ENCODE results near the gene ZNF524.

The ZNF524 gene

DNA sequence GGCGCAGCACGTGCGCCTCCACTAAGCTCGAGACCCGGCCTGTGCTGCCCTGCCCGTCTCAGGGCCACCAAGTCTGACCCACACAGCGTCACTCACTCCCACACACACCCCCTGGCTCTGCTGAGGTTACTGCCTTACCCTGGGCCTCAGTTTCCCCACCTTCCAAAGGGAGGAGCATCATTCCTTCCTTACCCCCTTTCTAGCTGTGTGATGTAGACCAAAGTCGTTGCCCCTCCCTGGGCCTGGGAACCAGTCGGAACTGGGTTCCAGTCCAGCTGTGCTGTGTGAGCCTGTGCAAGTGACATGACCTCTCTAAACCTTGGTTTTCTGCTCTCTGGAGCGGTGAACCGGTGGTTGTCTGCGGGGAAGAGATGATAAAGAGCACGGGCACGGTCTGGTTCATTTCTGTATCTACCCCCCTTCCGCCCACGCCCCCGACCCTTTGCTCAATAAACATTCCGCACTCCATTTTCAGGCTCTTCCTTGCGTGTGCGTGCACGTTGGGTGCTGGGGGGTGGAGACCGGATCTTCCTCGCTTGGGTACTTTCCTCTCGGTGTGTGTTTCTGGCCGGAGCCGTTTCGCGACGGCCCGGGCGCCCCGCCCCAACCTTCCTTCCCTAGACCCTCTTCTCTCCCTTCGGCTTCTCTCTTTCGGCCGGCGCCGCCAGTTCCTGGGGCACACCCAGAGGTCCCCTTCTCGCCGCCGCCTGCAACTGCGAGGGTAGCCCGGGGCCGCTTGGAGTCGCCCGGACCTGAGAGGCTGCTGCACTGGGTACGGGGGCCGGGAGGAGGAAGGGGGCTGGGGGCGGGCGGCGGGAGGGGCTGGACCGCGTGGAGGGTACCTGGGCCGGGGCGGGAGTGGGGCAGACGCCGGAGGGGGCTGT is 43.2 kb downstream of the ZNF524 start, which contains the start of gene ZNF581:
TSS of gene ZNF581 (plus strand) at position 647 of the 884 bp plus-strand sequence. CDS start 923 bp downstream, outside the sequence.
- no peak for DNase-seq (ENCODE audit: low read depth)

- no peak for DNase-seq (ENCODE audit: low read depth)
Measured at GRCh38 chr19:55643887-55644176, 43.7 kb downstream of the ZNF524 start.

- no peak for DNase-seq (ENCODE audit: low read depth)
Measured at GRCh38 chr19:55644191-55644833, 44.2 kb downstream of the ZNF524 start.

DNA sequence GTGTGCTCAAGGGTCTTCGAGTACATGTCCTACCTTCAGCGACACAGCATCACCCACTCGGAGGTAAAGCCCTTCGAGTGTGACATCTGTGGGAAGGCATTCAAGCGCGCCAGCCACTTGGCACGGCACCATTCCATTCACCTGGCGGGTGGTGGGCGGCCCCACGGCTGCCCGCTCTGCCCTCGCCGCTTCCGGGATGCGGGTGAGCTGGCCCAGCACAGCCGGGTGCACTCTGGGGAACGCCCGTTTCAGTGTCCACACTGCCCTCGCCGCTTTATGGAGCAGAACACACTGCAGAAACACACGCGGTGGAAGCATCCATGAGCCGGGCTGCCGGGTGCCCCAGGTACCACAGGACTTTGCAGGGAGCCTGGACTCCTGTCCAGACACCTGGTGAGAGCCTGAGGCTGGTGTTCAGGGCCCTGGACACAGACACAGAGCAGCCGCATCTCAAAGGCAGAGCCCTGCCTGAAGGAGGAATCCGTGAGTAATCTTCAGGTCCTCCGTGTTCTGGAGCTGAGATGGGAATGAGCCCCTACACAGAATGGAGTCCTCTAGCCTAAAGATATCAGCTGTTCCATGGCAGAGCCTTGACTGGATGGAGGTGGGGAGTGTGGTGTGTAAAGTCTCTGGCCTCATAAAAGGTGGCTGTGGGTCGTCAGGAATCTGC is 44.9 kb downstream of the ZNF524 start:
- no peak for DNase-seq (ENCODE audit: low read depth)

- DNase-seq (ENCODE audit: low read depth) = no peak
Measured at GRCh38 chr19:55645512-55645881, 45.4 kb downstream of the ZNF524 start.

DNA sequence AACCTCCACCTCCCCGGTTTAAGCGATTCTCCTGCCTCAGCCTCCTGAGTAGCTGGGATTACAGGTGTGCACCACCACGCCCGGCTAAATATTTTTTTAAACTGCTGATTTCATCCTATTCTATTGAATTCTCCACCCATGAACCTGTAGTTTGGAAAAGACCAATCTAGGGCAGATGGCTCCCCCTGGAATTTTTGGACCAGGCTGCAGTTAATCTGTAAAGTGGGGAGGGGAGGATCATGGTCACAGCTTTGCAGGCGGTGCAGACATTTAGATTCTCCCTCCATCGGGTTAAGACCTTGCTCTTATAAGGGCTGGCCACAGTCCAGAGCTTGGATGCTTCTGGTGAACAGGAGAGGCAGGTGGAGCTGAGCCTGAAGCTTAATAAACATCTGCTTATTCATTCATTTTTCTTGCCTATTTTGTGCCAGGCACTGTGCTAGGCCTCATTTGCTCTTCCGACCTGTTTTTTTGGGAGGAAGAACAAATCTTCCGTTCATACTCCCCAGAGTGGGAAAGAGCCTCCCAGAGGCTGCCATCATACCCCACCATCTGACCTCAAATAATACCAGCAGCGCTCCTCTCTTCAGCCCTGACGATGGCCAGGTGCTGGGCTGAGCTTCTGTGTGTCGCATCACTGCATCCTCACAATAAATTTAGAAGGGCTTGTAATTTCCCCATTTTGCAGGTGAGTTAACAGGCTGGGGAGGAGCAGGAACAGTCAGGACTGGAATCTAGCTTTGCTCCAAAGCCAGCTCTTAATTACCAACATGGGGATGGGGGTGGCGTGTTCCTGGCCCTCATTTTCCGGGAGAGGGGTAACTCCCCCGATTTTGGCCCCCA is 47.0 kb downstream of the ZNF524 start:
- no peak for DNase-seq (ENCODE audit: low read depth)

GRCh38 chr19:55647732-55648584 is 47.9 kb downstream of the ZNF524 start, which contains the start of gene CCDC106:
CCDC106 (plus strand) TSS chr19:55648212; CDS start chr19:55649047, 835 bp downstream.
- no peak for DNase-seq (ENCODE audit: low read depth)

- DNase-seq (ENCODE audit: low read depth) = no peak
Measured at GRCh38 chr19:55648585-55649267, 48.6 kb downstream of the ZNF524 start.

DNA sequence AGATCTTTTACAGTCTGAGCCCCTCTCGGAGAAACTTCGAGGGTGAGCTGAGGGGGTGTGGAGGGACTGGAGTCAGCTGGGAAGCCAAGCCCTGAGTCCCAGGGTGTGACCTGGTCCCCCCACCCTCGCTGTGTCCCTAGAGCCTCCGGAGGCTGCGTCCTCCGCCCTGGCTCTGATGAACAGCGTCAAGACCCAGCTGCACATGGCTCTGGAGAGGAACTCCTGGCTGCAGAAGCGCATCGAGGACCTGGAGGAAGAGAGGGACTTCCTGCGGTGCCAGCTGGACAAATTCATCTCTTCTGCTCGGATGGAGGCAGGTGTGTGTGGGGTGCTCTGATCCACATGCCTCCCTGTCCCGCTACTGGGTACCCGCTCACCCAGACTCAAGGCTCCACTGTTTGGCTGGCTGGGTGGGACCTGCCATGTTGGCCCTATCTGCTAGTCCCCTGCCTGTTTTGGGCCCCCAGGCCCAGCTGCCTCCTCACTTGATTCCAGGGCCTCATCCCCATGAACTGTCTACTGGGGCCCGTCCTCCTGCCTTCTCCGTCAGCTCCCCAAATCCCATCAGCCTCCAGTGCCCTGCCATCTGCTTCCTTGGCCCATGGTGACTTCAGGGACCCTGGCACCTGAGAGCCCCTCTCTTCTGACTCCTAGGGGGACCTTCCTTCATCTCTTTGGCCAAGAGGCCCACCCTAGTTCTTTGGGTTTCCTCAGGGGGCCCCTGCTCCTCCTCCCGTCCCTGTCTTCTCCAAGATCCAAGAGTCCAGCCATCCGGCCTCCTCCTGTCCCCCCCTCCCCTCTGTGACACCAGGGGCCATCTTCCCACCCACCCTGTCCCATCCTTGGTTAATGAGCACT is 49.4 kb downstream of the ZNF524 start:
- DNase-seq (ENCODE audit: low read depth) = no peak

DNA sequence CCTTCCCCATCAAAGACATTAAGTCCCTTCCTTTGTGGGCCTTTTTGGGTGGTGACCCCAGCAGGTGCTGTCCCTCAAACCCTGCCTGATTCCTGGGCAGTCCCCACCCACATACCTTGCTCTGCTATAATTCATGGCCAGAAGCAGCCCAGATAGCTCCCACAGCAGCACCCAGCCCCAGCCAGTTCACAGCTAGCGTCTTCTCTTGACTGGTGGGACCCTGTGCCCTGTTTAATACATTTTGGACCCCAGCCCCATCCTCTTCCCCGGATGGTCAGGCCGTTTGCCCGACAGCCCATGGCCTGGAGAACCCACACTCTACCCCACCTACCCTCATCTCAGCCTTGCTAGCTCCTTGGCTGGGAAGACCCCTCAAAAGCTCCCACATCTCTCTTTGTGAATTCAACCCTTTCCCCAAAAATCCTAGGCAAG is 50.1 kb downstream of the ZNF524 start:
- DNase-seq (ENCODE audit: low read depth) = no peak

GRCh38 chr19:55650602-55651230 is 50.6 kb downstream of the ZNF524 start:
- DNase-seq (ENCODE audit: low read depth) = no peak

DNA sequence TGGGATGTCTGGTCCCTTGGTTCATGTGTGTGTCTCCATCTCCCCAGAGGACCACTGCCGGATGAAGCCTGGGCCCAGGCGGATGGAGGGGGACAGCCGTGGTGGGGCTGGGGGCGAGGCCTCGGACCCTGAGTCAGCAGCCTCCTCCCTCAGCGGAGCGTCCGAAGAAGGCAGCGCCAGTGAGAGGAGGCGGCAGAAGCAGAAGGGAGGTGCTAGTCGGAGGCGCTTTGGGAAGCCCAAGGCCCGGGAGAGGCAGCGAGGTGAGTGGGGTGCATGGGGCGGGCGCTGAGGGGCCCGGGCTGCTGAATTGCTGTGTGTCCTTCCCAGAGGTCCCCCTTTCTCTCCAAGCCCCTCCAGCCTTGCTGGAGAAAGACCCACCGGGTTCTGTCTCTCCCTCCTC is 51.1 kb downstream of the ZNF524 start:
- no peak for DNase-seq (ENCODE audit: low read depth)

DNA sequence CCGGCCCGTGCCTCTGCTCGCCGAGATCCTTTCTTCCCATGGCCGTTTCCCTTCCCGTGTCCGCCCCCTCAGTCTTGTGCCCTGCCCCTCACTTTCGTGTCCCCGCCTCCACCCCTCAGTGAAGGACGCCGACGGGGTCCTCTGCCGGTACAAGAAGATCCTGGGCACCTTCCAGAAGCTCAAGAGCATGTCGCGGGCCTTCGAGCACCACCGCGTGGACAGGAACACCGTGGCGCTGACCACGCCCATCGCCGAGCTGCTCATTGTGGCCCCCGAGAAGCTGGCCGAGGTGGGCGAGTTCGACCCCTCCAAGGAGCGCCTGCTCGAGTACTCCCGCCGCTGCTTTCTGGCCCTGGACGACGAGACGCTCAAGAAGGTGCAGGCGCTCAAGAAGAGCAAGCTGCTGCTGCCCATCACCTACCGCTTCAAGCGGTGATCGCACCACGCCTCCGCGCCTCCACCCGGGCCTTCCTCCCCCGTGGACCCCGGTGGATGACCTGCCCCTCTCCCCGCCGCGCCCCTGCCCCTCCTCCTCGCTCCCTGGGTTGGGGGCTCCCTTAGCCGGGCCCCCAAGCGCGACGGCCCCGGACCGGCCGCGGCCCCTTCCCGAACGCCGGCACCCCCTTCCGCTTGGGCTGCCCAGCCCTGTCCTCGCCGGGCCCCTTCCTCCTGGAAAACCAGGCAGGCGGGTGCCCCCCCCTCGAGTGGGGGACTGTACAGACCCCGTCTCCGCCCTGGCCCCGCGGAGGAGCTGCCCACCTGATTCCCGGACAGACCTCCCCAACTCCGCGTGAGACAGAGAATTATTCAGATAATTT is 52.4 kb downstream of the ZNF524 start:
- no peak for DNase-seq (ENCODE audit: low read depth)
